NCI-H2196 (cell line): ENCODE measurements around the gene GTF2H2C_2.
"Not testable (repeated sequence)": the region's sequence is repeated elsewhere in the genome, so short reads cannot be mapped to it uniquely, and the experiment has no call there.

ENCODE experiments used
- DNase-seq: peaks from one replicate; lab custom pipeline; 2025; ENCODE audit not compliant: unreplicated experiment; lab: John Stamatoyannopoulos, UW

The GTF2H2C_2 gene

GRCh38 chr5:70415117-70415516, at the start of gene GTF2H2C_2:
Gene GTF2H2C_2, plus strand, starts transcription at chr5:70415368.
- DNase-seq = not testable (repeated sequence)

GRCh38 chr5:70400984-70401686, 14.0 kb upstream of the GTF2H2C_2 start:
- not testable (repeated sequence) for DNase-seq

- DNase-seq = not testable (repeated sequence)
Measured at GRCh38 chr5:70421322-70421721, 6.2 kb downstream of the GTF2H2C_2 start.

GRCh38 chr5:70423215-70423614, 8.0 kb downstream of the GTF2H2C_2 start:
- DNase-seq = not testable (repeated sequence)

GRCh38 chr5:70438518-70438917, 23.4 kb downstream of the GTF2H2C_2 start:
- DNase-seq = not testable (repeated sequence)

- DNase-seq = not testable (repeated sequence)
Measured at GRCh38 chr5:70449565-70449964, 34.4 kb downstream of the GTF2H2C_2 start.

- not testable (repeated sequence) for DNase-seq
Measured at GRCh38 chr5:70451249-70451984, 36.2 kb downstream of the GTF2H2C_2 start.

GRCh38 chr5:70457093-70457492, 41.9 kb downstream of the GTF2H2C_2 start:
- not testable (repeated sequence) for DNase-seq

GRCh38 chr5:70459188-70459587, 44.0 kb downstream of the GTF2H2C_2 start:
- not testable (repeated sequence) for DNase-seq

GRCh38 chr5:70461984-70462383, 46.8 kb downstream of the GTF2H2C_2 start:
- not testable (repeated sequence) for DNase-seq

GRCh38 chr5:70464019-70464637, 49.0 kb downstream of the GTF2H2C_2 start:
- DNase-seq = not testable (repeated sequence)

GRCh38 chr5:70469926-70470509, 54.9 kb downstream of the GTF2H2C_2 start:
- DNase-seq = not testable (repeated sequence)
